GM21576 (cell line): ENCODE measurements around the gene CHTF18.
"Not testable (repeated sequence)": the region's sequence is repeated elsewhere in the genome, so short reads cannot be mapped to it uniquely, and the experiment has no call there.

ENCODE experiments used
- ATAC-seq: cut with Tn5 transposase; IDR thresholded peaks from one replicate; pipeline ENCODE4 v1.9.1; 2021; ENCODE audit warnings: mild to moderate bottlenecking, moderate library complexity; ENCODE audit not compliant: unreplicated experiment

CHTF18 gene

DNA sequence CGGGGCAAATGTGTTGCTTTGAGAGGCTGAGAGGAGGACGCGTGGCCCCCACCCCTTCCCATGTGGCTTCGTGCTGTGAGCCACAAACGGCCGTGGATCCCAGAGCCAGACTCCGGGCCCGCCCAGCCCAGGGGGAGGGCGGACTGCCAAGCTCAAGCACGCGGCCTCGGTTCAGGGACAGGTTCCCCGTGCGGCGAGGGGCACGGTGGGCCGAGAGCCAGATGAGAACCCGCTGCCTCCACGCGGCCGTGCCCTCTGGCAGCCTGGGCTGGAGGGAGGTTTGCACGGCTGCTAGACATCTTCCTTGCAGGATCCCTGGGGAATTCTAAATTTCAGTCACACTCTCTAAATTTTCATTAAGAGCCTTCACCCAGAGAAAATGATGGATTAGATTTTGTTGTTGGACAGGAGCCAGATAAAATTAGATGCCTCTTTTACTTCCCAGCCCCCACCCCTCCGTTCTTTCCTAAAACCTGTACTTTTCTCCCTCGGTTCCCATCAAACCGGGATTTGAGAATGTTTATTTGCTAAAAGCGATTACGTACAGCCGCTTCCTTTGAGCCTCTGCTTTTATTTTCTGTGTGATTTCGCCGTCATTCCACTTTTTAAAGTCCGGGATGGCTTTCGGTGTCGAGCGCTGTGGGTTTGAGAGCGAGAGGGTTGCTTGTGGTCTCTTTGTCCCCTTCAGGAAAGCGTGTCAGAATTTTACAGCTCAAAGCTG lies 37.1 kb downstream of the CHTF18 start:
- no peak for ATAC-seq

DNA sequence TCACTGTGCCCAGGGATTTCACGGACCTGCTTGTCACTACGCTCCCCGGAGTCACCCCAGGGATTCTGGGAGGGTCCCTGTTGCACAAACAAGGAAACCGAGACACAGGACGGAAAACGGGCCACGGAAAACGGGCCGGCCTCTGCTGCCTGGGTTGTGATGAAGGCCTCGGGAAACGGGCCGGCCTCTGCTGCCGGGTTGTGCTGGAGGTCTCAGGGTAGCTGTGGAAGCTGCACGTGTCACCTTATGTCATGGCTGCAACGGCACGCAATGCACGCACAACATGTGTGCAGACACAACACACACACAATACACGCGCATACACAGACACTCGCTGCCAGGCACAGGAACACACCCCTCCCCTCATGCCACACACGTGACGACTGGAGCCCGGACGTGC lies 39.1 kb downstream of the CHTF18 start:
- ATAC-seq = no peak

- no peak for ATAC-seq
Measured at GRCh38 chr16:828891-829290, 40.5 kb downstream of the CHTF18 start.

- ATAC-seq = no peak
Measured at GRCh38 chr16:830107-830870, 41.9 kb downstream of the CHTF18 start.

- no peak for ATAC-seq
Measured at GRCh38 chr16:830871-831570, 42.6 kb downstream of the CHTF18 start.

- ATAC-seq = no peak
Measured at GRCh38 chr16:831571-832413, 43.4 kb downstream of the CHTF18 start.

GRCh38 chr16:832652-833336 lies 44.4 kb downstream of the CHTF18 start:
- no peak for ATAC-seq

GRCh38 chr16:833411-833810 lies 45.0 kb downstream of the CHTF18 start:
- no peak for ATAC-seq

DNA sequence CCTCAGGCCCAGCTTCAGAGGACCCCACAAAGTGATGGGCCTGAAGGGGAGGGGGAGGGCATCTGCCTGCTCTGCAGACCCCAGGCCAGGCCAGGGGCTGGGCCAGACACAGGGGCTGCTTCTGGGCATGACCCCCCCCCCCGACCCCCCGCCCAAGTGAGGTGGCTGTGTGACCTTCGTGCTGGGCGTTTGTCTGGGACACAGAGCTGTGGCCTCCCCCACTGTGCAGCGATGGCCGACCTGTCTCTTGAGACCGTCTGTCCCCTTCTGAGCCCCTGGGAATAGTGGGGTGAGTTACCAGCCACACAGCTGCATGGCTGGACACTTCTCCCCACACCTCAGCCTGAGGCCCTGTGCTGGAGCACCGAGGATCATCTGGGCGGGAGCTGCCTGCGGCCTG lies 47.0 kb downstream of the CHTF18 start:
- ATAC-seq = no peak

- ATAC-seq = no peak
Measured at GRCh38 chr16:836221-836620, 47.8 kb downstream of the CHTF18 start.

DNA sequence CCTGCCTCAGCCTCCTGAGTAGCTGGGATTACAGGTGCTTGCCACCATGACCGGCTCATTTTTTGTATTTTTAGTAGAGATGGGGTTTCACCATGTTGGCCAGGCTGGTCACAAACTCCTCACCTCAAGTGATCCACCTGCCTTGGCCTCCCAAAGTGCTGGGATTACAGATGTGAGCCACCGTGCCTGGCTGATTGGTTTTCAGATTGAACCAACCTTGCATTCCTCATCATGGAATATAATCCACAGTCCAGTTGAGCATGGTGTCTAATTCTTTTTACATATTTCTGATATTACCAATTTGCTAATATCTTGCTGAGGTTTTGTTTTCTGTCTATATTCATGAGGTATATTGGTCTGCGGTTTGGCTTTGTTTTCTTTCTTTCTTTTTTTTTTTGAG lies 48.4 kb downstream of the CHTF18 start:
- not testable (repeated sequence) for ATAC-seq

- ATAC-seq = no peak
Measured at GRCh38 chr16:838741-839140, 50.3 kb downstream of the CHTF18 start.

DNA sequence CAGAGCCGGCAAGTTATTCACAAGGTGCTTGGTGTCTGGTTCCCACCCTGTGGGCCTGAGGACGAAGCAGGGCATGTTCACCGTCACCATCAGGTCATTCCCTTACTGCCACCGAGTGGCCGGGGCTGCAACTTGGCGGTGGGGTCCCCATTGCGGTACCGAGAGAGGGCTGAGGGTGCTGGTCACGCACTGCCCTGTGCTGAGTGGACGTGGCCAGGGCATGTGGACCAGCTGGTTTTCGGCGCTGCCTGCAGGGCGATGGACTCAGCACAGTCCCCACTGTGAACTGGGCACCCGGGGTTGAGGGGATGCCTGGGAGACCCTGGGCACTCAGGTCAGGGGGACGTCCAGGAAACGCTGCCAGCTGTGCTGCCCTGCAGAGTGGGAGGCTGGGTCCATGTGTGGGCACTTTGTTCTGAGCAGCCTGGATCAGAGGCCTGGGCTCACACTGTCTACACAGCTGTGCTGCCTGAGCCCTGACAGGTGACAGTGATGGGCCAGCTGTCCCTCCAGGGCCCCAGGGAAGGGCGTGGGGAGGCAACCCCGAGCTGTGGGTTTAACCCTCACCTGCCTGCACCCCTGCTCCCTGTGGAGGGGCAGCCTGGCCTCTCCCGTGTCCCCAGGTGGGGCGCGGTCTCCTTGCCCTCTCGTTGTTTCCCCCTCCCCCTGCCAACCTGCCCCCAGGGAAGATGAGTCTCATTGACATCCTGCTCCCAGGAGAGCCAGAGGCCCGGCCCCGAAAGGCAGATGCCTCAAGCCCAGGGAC lies 51.4 kb downstream of the CHTF18 start:
- no peak for ATAC-seq

- no peak for ATAC-seq
Measured at GRCh38 chr16:840561-841454, 52.4 kb downstream of the CHTF18 start.

DNA sequence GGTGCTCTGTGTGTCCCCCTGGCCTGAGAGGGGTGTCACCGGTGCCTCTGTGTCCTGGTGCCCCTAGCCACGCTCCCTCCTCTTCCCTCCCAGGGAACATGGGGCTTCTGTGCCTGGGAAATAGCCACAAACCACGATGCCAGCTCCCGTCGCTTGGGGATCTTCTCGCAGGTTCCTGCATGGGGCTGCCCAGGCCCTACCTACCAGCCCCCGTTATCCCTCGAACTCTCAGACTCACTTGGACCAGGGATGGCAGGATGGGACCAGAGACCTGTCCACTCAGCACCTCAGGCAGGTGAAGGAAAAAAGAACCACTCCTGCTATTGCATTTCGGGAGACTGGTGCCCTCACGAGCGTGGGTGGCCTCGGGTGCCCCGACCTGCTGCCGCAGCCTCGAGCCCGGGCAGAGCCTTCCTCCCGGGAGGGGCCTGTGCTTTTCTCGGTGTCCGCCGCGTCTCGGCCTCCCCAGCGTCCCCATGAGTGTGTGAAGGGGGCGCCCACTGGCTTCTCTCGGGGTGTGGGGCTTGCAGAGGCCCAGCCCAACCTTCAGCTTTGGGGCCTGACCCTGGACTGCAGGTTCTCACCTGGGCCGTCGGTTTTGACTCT lies 53.1 kb downstream of the CHTF18 start:
- ATAC-seq = no peak

DNA sequence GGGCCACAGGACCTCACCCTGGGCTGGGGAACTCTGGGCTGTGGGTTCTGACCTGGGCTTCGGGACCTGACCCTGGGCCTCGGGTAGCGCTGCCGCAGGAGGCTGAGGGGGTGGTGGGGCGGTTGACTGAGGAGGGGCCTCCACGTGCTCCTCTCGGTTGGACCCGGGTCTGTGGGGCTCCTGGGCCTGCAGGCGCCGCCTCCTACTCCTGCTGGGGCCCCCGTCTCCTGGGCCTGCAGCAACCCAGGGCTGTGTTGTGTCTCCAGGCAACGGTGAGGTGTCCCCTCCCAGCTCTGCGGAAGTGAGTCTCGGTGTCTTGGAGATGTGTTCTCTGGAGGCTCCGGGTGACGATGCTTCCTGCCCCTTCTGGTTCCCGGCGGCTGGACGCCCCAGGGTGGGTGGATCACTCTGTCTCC lies 53.6 kb downstream of the CHTF18 start:
- ATAC-seq = no peak

DNA sequence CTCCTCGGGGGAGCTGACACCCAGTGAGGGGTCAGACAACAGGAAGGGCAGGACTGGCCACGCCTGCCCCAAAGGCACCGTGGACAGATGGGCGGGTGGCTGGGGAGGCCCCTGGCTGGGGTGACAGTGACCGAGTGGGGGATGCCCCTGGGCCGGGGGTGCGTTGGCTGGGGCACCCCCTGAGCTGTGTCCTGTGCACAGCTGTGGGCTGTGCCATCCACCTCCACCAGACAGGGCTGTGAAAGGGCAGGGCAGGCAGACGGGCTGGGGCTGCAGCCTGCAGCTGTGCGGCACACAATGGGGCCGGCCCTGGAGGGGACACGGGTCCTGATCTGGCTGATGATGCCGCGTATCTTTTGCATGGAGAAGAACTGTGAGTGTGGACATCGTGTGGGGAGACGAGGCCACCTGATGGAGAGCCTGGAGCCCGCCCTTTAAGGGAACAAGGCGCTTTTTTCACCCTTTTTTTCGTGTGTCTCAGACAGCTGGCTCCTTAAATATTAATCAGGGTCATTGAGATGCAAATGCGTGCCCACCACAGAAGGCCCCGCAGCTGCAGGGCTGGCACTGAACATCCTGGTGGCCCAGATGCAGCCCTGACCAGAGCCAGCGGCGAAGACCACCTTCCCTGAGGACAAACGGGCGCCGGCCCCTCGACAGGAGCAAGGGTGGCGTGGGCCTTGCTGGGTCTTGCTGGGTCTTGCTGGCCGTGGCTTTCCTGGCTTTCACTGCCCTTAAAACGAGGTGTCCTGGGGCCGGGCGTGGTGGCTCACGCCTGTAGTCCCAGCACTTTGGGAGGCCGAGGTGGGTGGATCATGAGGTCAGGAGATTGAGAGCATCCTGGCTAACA lies 54.5 kb downstream of the CHTF18 start:
- no peak for ATAC-seq
